CD4-positive, alpha-beta memory T cell (primary cell): ENCODE results near the gene NDST1. TPM values are rescaled to one million over a fixed set of nuclear protein-coding genes. Genes with fewer than 3 reads are reported as not detected.
A peak's percentile ranks its signal among the peaks of the same experiment; 100 is the strongest.

Experiments
- CTCF ChIA-PET: fragments of 350-600 bp; sonication (Branson Sonifier 250); formaldehyde crosslinking; loops from one replicate; lab custom pipeline; 2021; ENCODE audit warnings: inconsistent platforms; ENCODE audit not compliant: partially characterized antibody; lab: Charles Lee
- POLR2A ChIA-PET: fragments of 350-600 bp; sonication (Branson Sonifier 250); formaldehyde crosslinking; loops from one replicate; lab custom pipeline; 2021; ENCODE audit not compliant: partially characterized antibody; lab: Charles Lee
- DNase-seq, 5 donors: peaks; one replicate each; pipeline versions ENCODE4 v3.0.0 to v3.0.0-alpha.2; 2020 to 2022; ENCODE audit warnings: mixed read lengths in 1 of 5
- H3K27ac ChIP-seq: one replicate; pipeline ENCODE4 v1.7.0; 2013; ENCODE audit warnings: low read depth, low read length
- H3K27me3 ChIP-seq: 2 replicates; pipeline ENCODE4 v1.7.0; 2013; ENCODE audit warnings: mild to moderate bottlenecking, low read length, moderate library complexity; ENCODE audit not compliant: insufficient read depth
- H3K36me3 ChIP-seq: 2 replicates; pipeline ENCODE4 v1.7.0; 2013; ENCODE audit warnings: mild to moderate bottlenecking, low read length, moderate library complexity; ENCODE audit not compliant: insufficient read depth
- H3K4me1 ChIP-seq: 2 replicates; pipeline ENCODE4 v1.7.0; 2013; ENCODE audit warnings: mild to moderate bottlenecking, low read length, moderate library complexity; ENCODE audit not compliant: insufficient read depth
- H3K4me3 ChIP-seq, 2 donors: one replicate each; pipeline ENCODE4 v1.7.0; 2013; ENCODE audit warnings: low read length in 2 of 2, mild to moderate bottlenecking in 1 of 2
- H3K9me3 ChIP-seq, 2 donors: one replicate each; pipeline ENCODE4 v1.7.0; 2013; ENCODE audit warnings: low read length in 2 of 2, control low read depth in 1 of 2; ENCODE audit not compliant: control insufficient read depth in 1 of 2
- H3K27ac Mint-ChIP-seq, 7 donors: one replicate each; pipeline ENCODE4 v1.8.0; 2020 to 2021; ENCODE audit warnings: mixed read lengths in 7 of 7, mild to moderate bottlenecking in 6 of 7, inconsistent platforms in 3 of 7, moderate library complexity in 3 of 7
- H3K27me3 Mint-ChIP-seq, 2 donors: one replicate each; pipeline ENCODE4 v1.8.0; 2020 to 2021; ENCODE audit warnings: mixed read lengths in 2 of 2
- H3K36me3 Mint-ChIP-seq, 2 donors: one replicate each; pipeline ENCODE4 v1.8.0; 2020 to 2021; ENCODE audit warnings: mixed read lengths in 2 of 2, inconsistent platforms in 1 of 2, mild to moderate bottlenecking in 1 of 2
- H3K4me1 Mint-ChIP-seq, 4 donors: one replicate each; pipeline ENCODE4 v1.8.0; 2020 to 2021; ENCODE audit warnings: mixed read lengths in 4 of 4, mild to moderate bottlenecking in 1 of 4
- H3K4me3 Mint-ChIP-seq, 8 donors: one replicate each; pipeline ENCODE4 v1.8.0; 2020 to 2021; ENCODE audit warnings: mixed read lengths in 8 of 8, mild to moderate bottlenecking in 7 of 8, moderate library complexity in 6 of 8, inconsistent platforms in 3 of 8
- H3K9me3 Mint-ChIP-seq, 8 donors: one replicate each; pipeline ENCODE4 v1.8.0; 2020 to 2021; ENCODE audit warnings: mixed read lengths in 8 of 8, mild to moderate bottlenecking in 5 of 8, inconsistent platforms in 3 of 8, moderate library complexity in 1 of 8
- intact Hi-C: fragments of 100-400 bp; cut with micrococcal nuclease; formaldehyde crosslinking; loops from one replicate; pipeline ENCODE4 v1.15.1; 2023
- polyA plus RNA-seq, 2 donors: library from polyadenylated mRNA; unstranded; fragments of 300-500 nt; fragmentation: Illumina TruSeq; gene quantifications; one replicate each; pipeline ENCODE4 v1.2.3, GENCODE V29; 2021
- total RNA-seq, 2 experiments: library from RNA; stranded (reverse); gene quantifications; one replicate each; pipeline ENCODE4 v1.2.3, GENCODE V29; 2021

Gene NDST1
- total and polyA plus RNA-seq, 4 experiments from 2014 or later: 0.29 to 0.64 (median 0.35) TPM; not detected in 1

DNA sequence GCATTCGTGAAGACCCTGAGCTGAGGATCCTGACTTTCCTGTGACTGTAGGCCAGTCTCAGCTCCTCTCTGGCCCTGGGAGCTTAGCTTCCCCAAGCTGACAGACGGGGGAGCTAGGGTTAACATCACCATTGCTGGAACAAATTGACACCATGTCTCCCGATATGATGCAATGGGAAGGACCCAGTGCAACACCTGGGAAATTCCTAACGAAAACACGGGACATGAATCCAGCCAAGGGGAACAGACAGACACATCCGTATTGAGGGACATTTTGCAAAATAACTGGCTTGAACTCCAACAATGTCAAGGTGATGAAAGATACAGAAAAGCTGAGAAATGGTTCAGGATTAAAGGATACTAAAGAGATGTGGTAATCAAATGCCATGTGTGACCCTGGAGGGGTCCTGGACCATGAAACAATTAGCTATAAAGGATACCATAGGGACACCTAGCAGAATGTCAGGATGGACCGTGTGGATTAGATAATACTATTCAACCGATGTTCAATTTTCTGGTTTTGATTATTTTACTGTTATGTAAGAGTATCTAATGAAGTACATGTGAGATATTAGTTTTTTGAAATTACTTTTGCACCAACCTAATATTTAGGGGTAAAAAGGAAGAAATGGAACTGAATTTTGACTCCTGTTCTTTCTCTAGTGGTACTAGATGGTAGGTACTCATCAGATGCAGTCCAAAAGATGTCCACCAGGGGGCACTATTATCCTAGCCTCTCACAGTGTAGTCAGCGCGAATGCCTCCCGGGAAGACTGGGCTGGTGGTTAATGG lies 52.7 kb downstream of the NDST1 start:
- intact Hi-C loops: loop anchor here (1.0 to 5.0 kb wide), 5 partner anchors 96 to 287 kb away; partner anchors contain the start of gene RBM22

DNA sequence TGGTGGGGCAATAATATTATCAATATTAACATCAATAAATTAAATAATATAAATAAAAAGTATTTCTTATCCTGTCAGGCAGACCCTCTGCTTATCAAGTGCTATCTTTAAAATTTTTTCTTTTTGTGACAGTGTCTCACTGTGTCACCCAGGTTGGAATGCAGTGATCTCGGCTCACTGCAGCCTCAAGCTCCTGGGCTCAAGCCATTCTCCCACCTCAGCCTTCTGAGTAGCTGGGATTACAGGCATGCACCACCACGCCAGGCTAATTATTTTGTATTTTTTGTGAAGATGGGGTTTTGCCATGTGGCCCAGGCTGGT lies 53.2 kb downstream of the NDST1 start:
- Mint-ChIP-seq H3K4me3 (no peak overlapping the region), H3K36me3 (no peaks in the 10 kb centered on the region), H3K27me3 (peaks cover 0 to 3% of the 10 kb centered on the region in 2 donors), H3K27ac (no peak overlapping the region), H3K4me1 (peaks cover 0 to 1% (median under 1%) of the 10 kb centered on the region in 4 donors), H3K9me3 (no peaks in the 10 kb centered on the region)
- Histone ChIP-seq H3K4me3 (no peak overlapping the region), H3K9me3 (no peaks in the 10 kb centered on the region), H3K27ac (no peak overlapping the region), H3K36me3 (no peaks in the 10 kb centered on the region), H3K4me1 (no peaks in the 10 kb centered on the region), H3K27me3 (no peaks in the 10 kb centered on the region)
- ChIA-PET CTCF (interaction anchor here (1.0 to 7.6 kb wide), 23 partner anchors 8 to 553 kb away, joined by 3 to 141 read pairs (median 9); partner anchors contain the start of genes IRGM, RPS14 and SMIM3), POLR2A (interaction anchor here (1.0 kb wide), 1 partner anchor 286 kb away, joined by 3 read pairs; no protein-coding TSS in a partner anchor)
- no peak for DNase-seq
- intact Hi-C loops: loop anchor here (1.0 to 5.0 kb wide), 5 partner anchors 95 to 286 kb away; partner anchors contain the start of gene RBM22

More for the DNA sequence above, 52.7 kb downstream of the NDST1 start:
- peak; percentile 73 to 82 (median 79) for DNase-seq
- H3K9me3 ChIP-seq: no peaks in the 10 kb centered on the region
- Mint-ChIP-seq H3K4me3 (no peak overlapping the region), H3K27me3 (peaks cover 0 to 3% of the 10 kb centered on the region in 2 donors), H3K36me3 (no peaks in the 10 kb centered on the region), H3K27ac (no peak overlapping the region), H3K9me3 (no peaks in the 10 kb centered on the region), H3K4me1 (peaks cover 0 to 1% (median under 1%) of the 10 kb centered on the region in 4 donors)
- no peak overlapping the region for H3K27ac ChIP-seq
- ChIA-PET POLR2A (interaction anchor here (1.0 kb wide), 1 partner anchor 286 kb away, joined by 3 read pairs; no protein-coding TSS in a partner anchor), CTCF (interaction anchor here (0.8 to 7.6 kb wide), 25 partner anchors 9 to 554 kb away, joined by 3 to 141 read pairs (median 9); partner anchors contain the start of genes IRGM, RBM22, RPS14 and SMIM3)
- no peaks in the 10 kb centered on the region for H3K4me1 ChIP-seq
- no peak overlapping the region for H3K4me3 ChIP-seq
- H3K27me3 ChIP-seq: no peaks in the 10 kb centered on the region
- no peaks in the 10 kb centered on the region for H3K36me3 ChIP-seq

DNA sequence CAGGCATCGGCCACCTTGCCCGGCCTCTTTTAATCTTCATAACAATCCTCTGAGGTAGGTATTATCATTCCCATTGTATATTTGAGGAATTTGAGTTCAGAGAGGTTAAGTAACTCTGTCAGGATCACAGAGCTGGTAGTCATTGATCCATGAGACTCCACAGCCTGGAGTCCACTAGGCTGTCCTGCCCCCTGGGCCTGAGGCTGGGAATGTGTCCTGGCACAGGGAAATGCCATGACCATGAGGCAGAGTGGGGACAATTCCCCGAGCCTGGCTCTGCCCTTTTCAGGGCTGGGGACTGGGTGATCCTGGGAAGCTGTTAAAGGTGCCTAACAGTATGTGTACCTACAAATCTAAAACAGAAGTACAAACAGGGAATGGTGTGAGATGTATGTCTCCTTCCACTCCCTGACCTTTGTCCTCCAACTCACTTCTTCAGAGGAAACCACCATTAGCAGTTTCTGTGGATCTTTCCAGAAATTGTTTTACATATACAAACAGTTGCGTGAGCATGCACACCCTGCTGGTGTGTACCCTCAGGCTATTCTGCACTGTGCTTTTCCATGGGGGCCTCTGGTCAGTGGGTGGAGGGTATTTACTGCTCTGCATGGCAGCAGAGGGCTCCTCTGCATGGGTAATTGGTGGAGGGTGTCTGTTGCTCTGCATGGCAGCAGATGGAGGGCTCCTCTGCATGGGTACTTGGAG lies 53.8 kb downstream of the NDST1 start:
- H3K36me3 Mint-ChIP-seq: no peaks in the 10 kb centered on the region
- POLR2A ChIA-PET: interaction anchor here (1.1 kb wide), 1 partner anchor 217 kb away, joined by 5 read pairs; the partner anchor contains the start of gene SMIM3

DNA sequence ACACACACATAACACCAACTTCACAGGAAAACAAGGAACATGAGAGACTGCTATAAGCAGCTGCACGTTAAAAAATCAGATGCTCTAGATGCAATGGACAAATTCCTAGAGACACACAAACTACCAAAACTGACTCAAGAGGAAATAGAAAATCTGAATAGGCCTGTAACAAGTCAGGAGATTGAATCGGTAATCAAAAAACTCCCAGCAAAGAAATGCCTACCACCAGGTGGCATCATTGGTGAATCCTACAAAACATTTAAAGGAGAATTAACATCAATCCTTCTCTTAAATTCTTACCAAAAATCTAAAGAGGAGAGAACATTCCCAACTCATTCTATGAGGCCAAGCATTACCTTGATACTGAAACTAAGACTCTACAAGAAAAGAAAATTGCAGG lies 54.9 kb downstream of the NDST1 start:
- Histone ChIP-seq H3K9me3 (no peaks in the 10 kb centered on the region), H3K27ac (no peak overlapping the region), H3K36me3 (no peaks in the 10 kb centered on the region), H3K4me3 (no peak overlapping the region), H3K4me1 (no peaks in the 10 kb centered on the region), H3K27me3 (no peaks in the 10 kb centered on the region)
- intact Hi-C loops: loop anchor here (5.0 kb wide), 1 partner anchor 139 kb away; the partner anchor contains the start of gene RBM22
- no peak overlapping the region for H3K4me3 Mint-ChIP-seq
- H3K27me3 Mint-ChIP-seq: peaks cover 0 to 3% of the 10 kb centered on the region in 2 donors
- no peaks in the 10 kb centered on the region for H3K36me3 Mint-ChIP-seq
- CTCF ChIA-PET: interaction anchor here (0.9 to 7.6 kb wide), 5 partner anchors 9 to 288 kb away, joined by 3 to 141 read pairs (median 34); partner anchors contain the start of gene IRGM
- H3K4me1 Mint-ChIP-seq: peaks cover 0 to 1% (median under 1%) of the 10 kb centered on the region in 4 donors
- DNase-seq: peak in 2 of 5 donors; percentile 9 to 15
- POLR2A ChIA-PET: no interaction called here
- H3K27ac Mint-ChIP-seq: peak overlapping the region in 1 of 7 donors; percentile 13
- no peaks in the 10 kb centered on the region for H3K9me3 Mint-ChIP-seq

More for the DNA sequence above, 53.8 kb downstream of the NDST1 start:
- Histone ChIP-seq H3K4me3 (no peak overlapping the region), H3K27ac (no peak overlapping the region), H3K27me3 (no peaks in the 10 kb centered on the region), H3K4me1 (no peaks in the 10 kb centered on the region), H3K36me3 (no peaks in the 10 kb centered on the region), H3K9me3 (no peaks in the 10 kb centered on the region)
- peaks cover 0 to 3% of the 10 kb centered on the region in 2 donors for H3K27me3 Mint-ChIP-seq
- DNase-seq: no peak
- no peak overlapping the region for H3K27ac Mint-ChIP-seq
- CTCF ChIA-PET: interaction anchor here (1.0 to 7.6 kb wide), 17 partner anchors 8 to 289 kb away, joined by 3 to 141 read pairs (median 12); partner anchors contain the start of genes IRGM and SMIM3
- no peaks in the 10 kb centered on the region for H3K9me3 Mint-ChIP-seq
- H3K4me1 Mint-ChIP-seq: peaks cover 0 to 1% (median under 1%) of the 10 kb centered on the region in 4 donors
- intact Hi-C loops: loop anchor here (1.0 to 5.0 kb wide), 5 partner anchors 95 to 286 kb away; partner anchors contain the start of gene RBM22
- H3K4me3 Mint-ChIP-seq: no peak overlapping the region

DNA sequence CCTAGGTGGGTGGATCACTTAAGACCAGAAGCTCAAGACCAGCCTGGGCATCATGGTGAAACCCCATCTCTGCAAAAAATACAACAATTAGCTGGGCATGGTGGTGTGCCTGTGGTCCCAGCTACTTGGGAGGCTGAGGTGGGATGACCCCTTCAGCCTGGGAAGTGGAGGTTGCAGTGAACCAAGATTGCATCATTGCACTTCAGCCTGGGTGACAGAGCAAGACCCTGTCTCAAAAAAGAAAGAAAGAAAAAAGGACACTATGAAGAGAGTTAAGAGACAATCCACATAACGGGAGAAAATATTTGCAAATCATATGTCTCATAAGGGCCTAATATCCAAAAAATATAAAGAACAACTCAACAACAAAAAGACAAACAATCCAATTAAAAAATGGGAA lies 57.9 kb downstream of the NDST1 start:
- peaks cover 0 to 3% of the 10 kb centered on the region in 2 donors for H3K27me3 Mint-ChIP-seq
- H3K36me3 Mint-ChIP-seq: no peaks in the 10 kb centered on the region

DNA sequence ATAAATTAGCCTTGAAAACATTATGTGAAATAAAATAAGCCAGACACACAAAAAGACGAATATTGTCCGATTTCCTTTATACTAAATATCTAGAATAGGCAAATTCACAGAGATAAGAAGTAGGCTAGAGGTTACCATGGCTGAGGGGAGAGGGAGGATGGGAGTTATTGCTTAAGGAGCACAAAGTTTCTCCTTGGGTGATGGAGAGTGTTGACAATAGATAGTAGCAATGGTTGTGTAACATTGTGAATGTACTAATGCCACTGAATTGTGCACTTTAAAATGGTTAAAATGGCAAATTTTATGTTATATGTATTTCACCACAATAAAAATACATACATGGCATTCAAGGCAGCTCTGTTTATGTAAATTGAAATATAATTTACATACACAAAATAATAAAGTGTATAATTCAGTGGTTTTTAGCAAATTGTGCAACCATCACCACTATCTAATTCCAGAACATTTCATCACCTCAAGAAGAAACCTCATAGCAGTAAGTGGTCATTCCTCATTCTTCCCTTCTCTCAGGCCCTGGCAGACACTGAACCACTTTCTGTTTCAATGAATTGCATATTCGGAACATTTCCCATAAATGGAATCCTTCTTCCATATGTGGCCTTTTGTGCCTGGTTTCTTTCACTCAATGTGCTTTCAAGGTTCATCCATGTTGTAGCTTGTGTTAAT lies 59.2 kb downstream of the NDST1 start:
- Histone ChIP-seq H3K27ac (no peak overlapping the region), H3K36me3 (no peaks in the 10 kb centered on the region), H3K9me3 (no peaks in the 10 kb centered on the region), H3K4me1 (no peaks in the 10 kb centered on the region), H3K4me3 (no peak overlapping the region), H3K27me3 (no peaks in the 10 kb centered on the region)
- intact Hi-C loops: no loop called here
- ChIA-PET CTCF (interaction anchor here (3.5 kb wide), 1 partner anchor 279 kb away, joined by 9 read pairs; the partner anchor contains the start of gene IRGM), POLR2A (no interaction called here)
- Mint-ChIP-seq H3K36me3 (no peaks in the 10 kb centered on the region), H3K27me3 (peaks cover 0 to 3% of the 10 kb centered on the region in 2 donors), H3K4me1 (no peaks in the 10 kb centered on the region), H3K9me3 (no peaks in the 10 kb centered on the region), H3K4me3 (no peak overlapping the region), H3K27ac (no peak overlapping the region)
- no peak for DNase-seq

More for the DNA sequence above, 57.9 kb downstream of the NDST1 start:
- no peak overlapping the region for H3K27ac Mint-ChIP-seq
- no peaks in the 10 kb centered on the region for H3K36me3 ChIP-seq
- POLR2A ChIA-PET: no interaction called here
- no peak for DNase-seq
- CTCF ChIA-PET: interaction anchor here (1.6 to 3.5 kb wide), 2 partner anchors 280 to 285 kb away, joined by 3 to 9 read pairs; partner anchors contain the start of gene IRGM
- H3K9me3 ChIP-seq: no peaks in the 10 kb centered on the region
- no peak overlapping the region for H3K4me3 Mint-ChIP-seq
- no peak overlapping the region for H3K4me3 ChIP-seq
- intact Hi-C loops: no loop called here
- H3K4me1 ChIP-seq: no peaks in the 10 kb centered on the region
- peaks cover 0 to 1% (median under 1%) of the 10 kb centered on the region in 4 donors for H3K4me1 Mint-ChIP-seq
- no peaks in the 10 kb centered on the region for H3K9me3 Mint-ChIP-seq
- no peak overlapping the region for H3K27ac ChIP-seq
- no peaks in the 10 kb centered on the region for H3K27me3 ChIP-seq
